ENCODE data around the gene CCL2. TPM values are rescaled to one million over a fixed set of nuclear protein-coding genes. Genes with fewer than 3 reads are reported as not detected.

Gene CCL2
- total and polyA plus RNA-seq, 2 donors (not counting 1 experiment from before 2014, with no cell fraction given): 4.4 TPM; not detected in 1

DNA sequence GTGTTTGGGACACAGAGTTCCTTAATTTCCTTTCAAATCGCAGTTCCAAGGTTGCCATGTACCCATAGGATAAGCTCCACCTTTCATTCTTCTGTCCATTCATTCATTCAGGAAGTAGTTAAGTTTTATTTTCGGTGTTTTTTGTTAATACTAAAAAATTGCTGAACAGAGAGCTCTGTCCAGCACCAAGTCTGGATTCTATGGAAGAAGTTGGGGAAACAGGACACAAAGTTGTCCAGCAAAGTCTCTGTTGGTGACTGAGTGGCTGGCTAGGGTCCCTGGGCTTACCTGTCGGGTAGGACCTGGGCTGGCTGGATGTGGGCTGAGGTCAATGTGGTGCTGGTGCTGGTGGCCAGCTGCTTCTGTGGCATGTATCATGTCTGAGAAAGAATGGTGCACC is 17.6 kb upstream of the CCL2 start:
- Mint-ChIP-seq H3K9me3 (ENCODE audit: insufficient read depth) (no peaks in the 10 kb centered on the region), H3K4me3 (no peak overlapping the region), H3K4me1 (peaks cover 33% of the 10 kb centered on the region), H3K27me3 (peaks cover 6% of the 10 kb centered on the region), H3K27ac (no peak overlapping the region)
- intact Hi-C loops (cut with micrococcal nuclease): no loop called here
- Histone ChIP-seq H4K20me1 (ENCODE audit: control insufficient read depth, insufficient read depth, low read length, poor library complexity, severe bottlenecking) (no peaks in the 10 kb centered on the region), H3K27ac (ENCODE audit: low read length in 2 of 2) (no peak overlapping the region), H3K4me3 (ENCODE audit: control extremely low read depth in 1 of 5, extremely low read depth in 1 of 5, insufficient read depth in 1 of 5, low read depth in 2 of 5, low read length in 4 of 5) (no peak overlapping the region), H3K4me2 (replicated peaks; ENCODE audit: low read depth, low read length, poor library complexity, severe bottlenecking) (no peak overlapping the region), H3K9me3 (ENCODE audit: control extremely low read depth in 1 of 3, control insufficient read depth in 2 of 3, insufficient read depth in 1 of 3, low read length in 2 of 3) (no peaks in the 10 kb centered on the region), H2AFZ (ENCODE audit: insufficient read depth, low read depth, low read length, poor library complexity, severe bottlenecking) (no peak overlapping the region), H3K36me3 (replicated peaks in 1 of 2; ENCODE audit: control extremely low read depth in 1 of 2, control insufficient read depth in 1 of 2, extremely low read depth in 1 of 2, insufficient read depth in 2 of 2, low read length in 1 of 2) (no peaks in the 10 kb centered on the region), H3K4me1 (ENCODE audit: control insufficient read depth in 2 of 2, insufficient read depth in 2 of 2, low read length in 2 of 2) (peaks cover 15 to 26% of the 10 kb centered on the region in 2 donors), H3K9ac (ENCODE audit: low read length) (no peak overlapping the region), H3K27me3 (replicated peaks in 1 of 4; ENCODE audit: control extremely low read depth in 1 of 4, control insufficient read depth in 3 of 4, insufficient read depth in 4 of 4, low read length in 3 of 4) (peaks cover 0 to 4% (median under 1%) of the 10 kb centered on the region in 4 experiments), H3K79me2 (ENCODE audit: control insufficient read depth, insufficient read depth, low read length) (no peaks in the 10 kb centered on the region)
- DNase-seq: no peak
- POLR2A ChIA-PET: no interaction called here
- WGBS (ENCODE audit: insufficient coverage): 100% methylated on average over 1 of the region's 3 CpGs
- no peak for TF ChIP-seq EZH2 (IDR thresholded peaks at IDR 0.05; ENCODE audit: borderline replicate concordance, insufficient read depth, low read depth, low read length, poor library complexity, severe bottlenecking)
- no peak for TF ChIP-seq CTCF (IDR thresholded peaks at IDR 0.05)
- CTCF ChIA-PET: no interaction called here
- ATAC-seq (ENCODE audit: low read depth): no peak

DNA sequence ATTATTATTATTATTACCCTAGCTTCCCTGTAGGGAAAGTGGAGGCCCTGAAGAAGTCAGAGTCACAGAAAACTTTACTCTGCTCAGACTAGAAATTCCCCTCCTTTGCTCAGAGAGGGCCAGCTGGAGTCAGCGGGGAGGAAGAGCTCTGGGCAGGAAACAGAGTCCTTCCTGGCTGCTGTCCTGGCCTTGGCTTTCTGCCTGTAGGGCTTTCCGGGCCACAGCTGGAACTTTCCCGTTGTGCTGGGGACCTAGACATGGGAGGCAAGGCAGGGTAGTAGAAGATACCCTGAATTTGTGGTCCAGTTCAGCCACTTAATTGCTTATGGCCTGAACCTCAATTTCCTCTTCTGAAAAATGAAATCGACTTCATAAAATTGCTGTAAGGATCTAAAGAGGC is 14.0 kb upstream of the CCL2 start:
- Histone ChIP-seq H3K27me3 (replicated peaks in 1 of 4; ENCODE audit: control extremely low read depth in 1 of 4, control insufficient read depth in 3 of 4, insufficient read depth in 4 of 4, low read length in 3 of 4) (no peaks in the 10 kb centered on the region), H3K4me2 (replicated peaks; ENCODE audit: low read depth, low read length, poor library complexity, severe bottlenecking) (no peak overlapping the region), H3K79me2 (ENCODE audit: control insufficient read depth, insufficient read depth, low read length) (no peaks in the 10 kb centered on the region), H3K4me1 (ENCODE audit: control insufficient read depth in 2 of 2, insufficient read depth in 2 of 2, low read length in 2 of 2) (peaks cover 29 to 37% of the 10 kb centered on the region in 2 donors), H3K9me3 (ENCODE audit: control extremely low read depth in 1 of 3, control insufficient read depth in 2 of 3, insufficient read depth in 1 of 3, low read length in 2 of 3) (no peaks in the 10 kb centered on the region), H3K27ac (ENCODE audit: low read length in 2 of 2) (no peak overlapping the region), H3K9ac (ENCODE audit: low read length) (no peak overlapping the region), H2AFZ (ENCODE audit: insufficient read depth, low read depth, low read length, poor library complexity, severe bottlenecking) (no peak overlapping the region), H3K36me3 (replicated peaks in 1 of 2; ENCODE audit: control extremely low read depth in 1 of 2, control insufficient read depth in 1 of 2, extremely low read depth in 1 of 2, insufficient read depth in 2 of 2, low read length in 1 of 2) (no peaks in the 10 kb centered on the region), H4K20me1 (ENCODE audit: control insufficient read depth, insufficient read depth, low read length, poor library complexity, severe bottlenecking) (no peaks in the 10 kb centered on the region), H3K4me3 (ENCODE audit: control extremely low read depth in 1 of 5, extremely low read depth in 1 of 5, insufficient read depth in 1 of 5, low read depth in 2 of 5, low read length in 4 of 5) (no peak overlapping the region)
- H3K9me3 Mint-ChIP-seq (ENCODE audit: insufficient read depth): no peaks in the 10 kb centered on the region
- no peak for ATAC-seq (ENCODE audit: low read depth)
- peaks cover 27% of the 10 kb centered on the region for H3K4me1 Mint-ChIP-seq
- WGBS (ENCODE audit: insufficient coverage): 15% methylated on average over 3 of the region's 4 CpGs
- POLR2A ChIA-PET: no interaction called here
- no peaks in the 10 kb centered on the region for H3K27me3 Mint-ChIP-seq
- CTCF ChIA-PET: interaction anchor here (0.8 to 1.5 kb wide), 3 partner anchors 40 to 1364 kb away, joined by 3 to 5 read pairs (median 5); partner anchors contain the start of gene MYO1D
- H3K27ac Mint-ChIP-seq: no peak overlapping the region
- no peak for TF ChIP-seq EZH2 (IDR thresholded peaks at IDR 0.05; ENCODE audit: borderline replicate concordance, insufficient read depth, low read depth, low read length, poor library complexity, severe bottlenecking)
- no peak for TF ChIP-seq CTCF (IDR thresholded peaks at IDR 0.05)
- H3K4me3 Mint-ChIP-seq: no peak overlapping the region
- intact Hi-C loops (cut with micrococcal nuclease): no loop called here
- no peak for DNase-seq

Data from B cell (primary cell).